Loucy (cell line): ENCODE data around the gene LIPK.

Experiments used
- H2AFZ ChIP-seq: fragments of 200-600 bp; sonication (generic); 2 replicates; pipeline ENCODE4 v1.6.0; 2016; ENCODE audit warnings: antibody characterized with exemption, mild to moderate bottlenecking, low read length, moderate library complexity
- H3F3A ChIP-seq: fragments of 200-600 bp; 2 replicates; pipeline ENCODE4 v1.6.0; 2016; ENCODE audit warnings: antibody characterized with exemption, low read depth, mild to moderate bottlenecking
- H3K27me3 ChIP-seq: fragments of 200-600 bp; sonication (generic); 2 replicates; pipeline ENCODE4 v1.6.1; 2014; ENCODE audit warnings: low read length, mild to moderate bottlenecking; ENCODE audit not compliant: insufficient read depth, poor library complexity, severe bottlenecking
- H3K36me3 ChIP-seq: fragments of 200-600 bp; sonication (generic); 2 replicates; pipeline ENCODE4 v1.6.1; 2016; ENCODE audit warnings: low read length; ENCODE audit not compliant: insufficient read depth
- H3K4me1 ChIP-seq: fragments of 200-600 bp; sonication (generic); 2 replicates; pipeline ENCODE4 v1.5.1; 2014; ENCODE audit warnings: low read length, mild to moderate bottlenecking; ENCODE audit not compliant: insufficient read depth, poor library complexity, severe bottlenecking
- H3K4me2 ChIP-seq: fragments of 200-600 bp; sonication (generic); 2 replicates; pipeline ENCODE4 v1.6.0; 2014; ENCODE audit warnings: antibody characterized with exemption, low read length, low read depth, mild to moderate bottlenecking; ENCODE audit not compliant: poor library complexity, severe bottlenecking
- H3K4me3 ChIP-seq: fragments of 200-600 bp; sonication (generic); 2 replicates; pipeline ENCODE4 v1.5.1; 2014; ENCODE audit warnings: low read length, mild to moderate bottlenecking, mixed read lengths; ENCODE audit not compliant: poor library complexity, severe bottlenecking
- H3K79me2 ChIP-seq: fragments of 200-600 bp; sonication (generic); 2 replicates; pipeline ENCODE4 v1.6.1; 2014; ENCODE audit warnings: low read length; ENCODE audit not compliant: insufficient read depth
- H3K9ac ChIP-seq: fragments of 200-600 bp; sonication (generic); 2 replicates; pipeline ENCODE4 v1.6.0; 2014; ENCODE audit warnings: mild to moderate bottlenecking, low read depth, low read length, moderate library complexity; ENCODE audit not compliant: poor library complexity, severe bottlenecking
- H3K9me2 ChIP-seq: fragments of 200-600 bp; sonication (generic); replicated peaks from 2 replicates; pipeline ENCODE4 v1.6.1; 2016; ENCODE audit warnings: low read depth, low read length, mixed read lengths
- H3K9me3 ChIP-seq: fragments of 200-600 bp; sonication (generic); 2 replicates; pipeline ENCODE4 v1.6.1; 2014; ENCODE audit warnings: mild to moderate bottlenecking, antibody characterized with exemption, low read length, low read depth; ENCODE audit not compliant: insufficient read depth
- H4K20me1 ChIP-seq: fragments of 200-600 bp; sonication (generic); 2 replicates; pipeline ENCODE4 v1.6.0; 2014; ENCODE audit warnings: antibody characterized with exemption, low read length, mild to moderate bottlenecking; ENCODE audit not compliant: insufficient read depth, poor library complexity, severe bottlenecking
- EZH2phosphoT487 ChIP-seq: fragments of 200-600 bp; IDR thresholded peaks from 2 replicates; pipeline ENCODE4 v1.6.1; 2018; ENCODE audit warnings: antibody characterized with exemption, mild to moderate bottlenecking, moderate library complexity, borderline replicate concordance
- TF ChIP-seq, protein P1 (sequence below): fragments of 200-600 bp; sonication (generic); conservative IDR thresholded peaks from 2 replicates; pipeline ENCODE4 v1.5.1; 2014; ENCODE audit warnings: mild to moderate bottlenecking, antibody characterized with exemption, low read length

LIPK gene

DNA sequence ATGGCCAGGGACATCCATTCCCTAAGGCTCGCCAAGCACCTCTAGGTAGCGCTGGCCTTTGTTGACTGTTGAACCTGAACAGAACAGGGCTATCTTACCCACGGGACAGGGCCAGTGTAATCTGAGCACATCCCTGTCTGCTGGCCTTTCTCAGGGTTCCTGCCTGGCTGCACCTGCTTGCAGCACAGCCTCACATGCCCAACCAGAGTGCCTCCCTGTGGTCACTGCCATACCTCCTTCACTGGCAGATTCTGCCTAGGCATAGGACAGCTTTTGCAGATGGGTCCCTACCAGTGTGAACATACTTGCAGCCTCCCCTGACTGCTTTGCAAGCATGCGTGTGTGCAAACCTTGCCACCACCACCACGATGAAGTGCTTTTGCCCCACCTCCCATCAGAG, 38.0 kb downstream of the LIPK start:
- Histone ChIP-seq H3K9me3 (no peaks in the 10 kb centered on the region; the same call in 1 of the 2 replicates), H3K4me3 (no peak overlapping the region), H3K4me2 (no peak overlapping the region), H3K9ac (no peak overlapping the region), H2AFZ (no peak overlapping the region), H3K36me3 (no peaks in the 10 kb centered on the region), H3K27me3 (no peaks in the 10 kb centered on the region), H3K9me2 (no peaks in the 10 kb centered on the region), H3F3A (no peaks in the 10 kb centered on the region), H4K20me1 (no peaks in the 10 kb centered on the region), H3K4me1 (no peaks in the 10 kb centered on the region), H3K79me2 (no peaks in the 10 kb centered on the region)
- TF ChIP-seq EZH2phosphoT487, result no peak
- TF ChIP-seq, protein P1, sequence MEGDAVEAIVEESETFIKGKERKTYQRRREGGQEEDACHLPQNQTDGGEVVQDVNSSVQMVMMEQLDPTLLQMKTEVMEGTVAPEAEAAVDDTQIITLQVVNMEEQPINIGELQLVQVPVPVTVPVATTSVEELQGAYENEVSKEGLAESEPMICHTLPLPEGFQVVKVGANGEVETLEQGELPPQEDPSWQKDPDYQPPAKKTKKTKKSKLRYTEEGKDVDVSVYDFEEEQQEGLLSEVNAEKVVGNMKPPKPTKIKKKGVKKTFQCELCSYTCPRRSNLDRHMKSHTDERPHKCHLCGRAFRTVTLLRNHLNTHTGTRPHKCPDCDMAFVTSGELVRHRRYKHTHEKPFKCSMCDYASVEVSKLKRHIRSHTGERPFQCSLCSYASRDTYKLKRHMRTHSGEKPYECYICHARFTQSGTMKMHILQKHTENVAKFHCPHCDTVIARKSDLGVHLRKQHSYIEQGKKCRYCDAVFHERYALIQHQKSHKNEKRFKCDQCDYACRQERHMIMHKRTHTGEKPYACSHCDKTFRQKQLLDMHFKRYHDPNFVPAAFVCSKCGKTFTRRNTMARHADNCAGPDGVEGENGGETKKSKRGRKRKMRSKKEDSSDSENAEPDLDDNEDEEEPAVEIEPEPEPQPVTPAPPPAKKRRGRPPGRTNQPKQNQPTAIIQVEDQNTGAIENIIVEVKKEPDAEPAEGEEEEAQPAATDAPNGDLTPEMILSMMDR, result 0 out of 2 replicates have a peak, but pooled peaks have one; percentile 19

DNA sequence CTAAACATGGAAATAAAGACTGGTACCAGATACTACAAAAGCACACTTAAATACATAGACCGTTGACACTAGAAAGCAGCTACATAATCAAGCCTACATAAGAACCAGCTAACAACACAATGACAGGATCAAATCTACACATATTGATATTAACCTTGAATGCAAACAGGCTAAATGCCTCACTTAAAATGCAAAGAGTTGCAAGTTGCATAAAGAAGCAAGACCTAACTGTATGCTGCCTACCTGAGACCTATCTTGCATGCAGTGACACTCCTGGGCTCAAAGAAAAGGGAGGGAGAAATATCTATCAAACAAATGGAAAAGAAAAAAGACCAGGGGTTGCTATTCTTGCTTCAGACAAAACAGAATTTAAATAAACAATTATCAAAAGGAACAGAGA, 39.6 kb downstream of the LIPK start:
- Histone ChIP-seq H3K4me1 (no peaks in the 10 kb centered on the region), H3F3A (no peaks in the 10 kb centered on the region), H3K4me2 (no peak overlapping the region), H3K4me3 (no peak overlapping the region), H3K9me3 (no peaks in the 10 kb centered on the region; the same call in 1 of the 2 replicates), H2AFZ (no peak overlapping the region), H3K79me2 (no peaks in the 10 kb centered on the region), H3K27me3 (no peaks in the 10 kb centered on the region), H3K9ac (no peak overlapping the region), H3K9me2 (no peaks in the 10 kb centered on the region), H4K20me1 (no peaks in the 10 kb centered on the region), H3K36me3 (no peaks in the 10 kb centered on the region)
- TF ChIP-seq, protein P1, result no peak
- TF ChIP-seq EZH2phosphoT487, result no peak

DNA sequence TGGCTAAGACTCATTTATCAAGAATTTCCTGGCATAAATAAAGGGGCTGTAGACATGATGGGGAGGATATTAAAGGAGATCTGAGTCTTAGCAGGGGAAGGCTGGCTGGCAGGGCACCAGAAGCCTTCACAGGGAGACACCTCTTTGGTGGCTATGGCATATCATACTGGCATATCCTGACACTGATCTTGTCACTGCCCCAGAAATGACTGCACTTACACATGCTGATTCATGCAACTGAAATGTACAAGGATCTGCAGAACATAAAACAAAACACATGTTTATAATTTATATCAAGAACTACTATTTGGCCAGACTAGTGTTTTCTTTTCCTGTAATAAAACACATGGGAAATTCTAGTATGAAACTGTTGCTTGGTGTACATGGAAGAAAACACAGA, 48.2 kb downstream of the LIPK start:
- no peaks in the 10 kb centered on the region for H3K9me3 ChIP-seq
- H3K4me3 ChIP-seq, result no peak overlapping the region
- H3K4me1 ChIP-seq, result peaks cover 15% of the 10 kb centered on the region
- peak overlapping the region; percentile 6 for H3K4me2 ChIP-seq
- H3K79me2 ChIP-seq, result no peaks in the 10 kb centered on the region
- TF ChIP-seq EZH2phosphoT487, result no peak
- TF ChIP-seq, protein P1, result no peak
- H3K9me2 ChIP-seq, result no peaks in the 10 kb centered on the region
- no peaks in the 10 kb centered on the region for H4K20me1 ChIP-seq
- H3K36me3 ChIP-seq, result no peaks in the 10 kb centered on the region
- H3K27me3 ChIP-seq, result no peaks in the 10 kb centered on the region
- 0 out of 2 replicates have a peak, but pooled peaks cover 5% of the 10 kb centered on the region for H3F3A ChIP-seq
- no peak overlapping the region for H3K9ac ChIP-seq
- no peak overlapping the region for H2AFZ ChIP-seq
